GM23338 (cell line): ENCODE results near the gene ZNF354C. TPM values are rescaled to one million over a fixed set of nuclear protein-coding genes. Genes with fewer than 3 reads are reported as not detected.

Source experiments
- ATAC-seq: fragments of 200-7000 bp; cut with Tn5 transposase; 3 replicates; pipeline ENCODE4 v1.9.1; 2020
- DNase-seq: peaks from one replicate; pipeline ENCODE4 v3.0.0-alpha.2; 2015; ENCODE audit warnings: low spot score
- H2AFZ ChIP-seq: fragments of 200-600 bp; sonication (generic); 2 replicates; pipeline ENCODE4 v1.8.0; 2016; ENCODE audit warnings: antibody characterized with exemption, mild to moderate bottlenecking, moderate library complexity
- H3F3A ChIP-seq: fragments of 200-600 bp; sonication (generic); replicated peaks from 2 replicates; pipeline ENCODE4 v1.8.0; 2017; ENCODE audit warnings: antibody characterized with exemption, mixed run types, low read depth
- H3K27ac ChIP-seq: fragments of 200-600 bp; sonication (generic); 2 replicates; pipeline ENCODE4 v1.6.1; 2016; ENCODE audit warnings: low read depth
- H3K27me3 ChIP-seq: fragments of 200-600 bp; sonication (generic); 2 replicates; pipeline ENCODE4 v1.8.0; 2016; ENCODE audit warnings: mild to moderate bottlenecking, mixed run types, moderate library complexity; ENCODE audit not compliant: insufficient read depth
- H3K36me3 ChIP-seq: fragments of 200-600 bp; sonication (generic); 2 replicates; pipeline ENCODE4 v1.8.0; 2016; ENCODE audit warnings: mild to moderate bottlenecking; ENCODE audit not compliant: insufficient read depth
- H3K4me1 ChIP-seq: fragments of 200-600 bp; sonication (generic); 2 replicates; pipeline ENCODE4 v1.8.0; 2016; ENCODE audit warnings: mild to moderate bottlenecking, moderate library complexity; ENCODE audit not compliant: insufficient read depth
- H3K4me2 ChIP-seq: fragments of 200-600 bp; sonication (generic); 2 replicates; pipeline ENCODE4 v1.7.1; 2017; ENCODE audit warnings: mixed run types
- H3K4me3 ChIP-seq: fragments of 200-600 bp; sonication (generic); 2 replicates; pipeline ENCODE4 v1.6.1; 2016; ENCODE audit warnings: mixed run types
- H3K79me2 ChIP-seq: fragments of 200-600 bp; sonication (generic); replicated peaks from 2 replicates; pipeline ENCODE4 v1.8.0; 2017; ENCODE audit warnings: mild to moderate bottlenecking; ENCODE audit not compliant: insufficient read depth
- H3K9me2 ChIP-seq: fragments of 200-600 bp; sonication (generic); 2 replicates; pipeline ENCODE4 v1.8.0; 2017; ENCODE audit not compliant: insufficient read depth
- H4K20me1 ChIP-seq: fragments of 200-600 bp; sonication (generic); replicated peaks from 2 replicates; pipeline ENCODE4 v1.8.0; 2017; ENCODE audit warnings: mild to moderate bottlenecking; ENCODE audit not compliant: insufficient read depth
- H3K27ac Mint-ChIP-seq: 2 replicates; pipeline ENCODE4 v1.8.0; 2020; ENCODE audit warnings: inconsistent platforms, mild to moderate bottlenecking, moderate library complexity, mixed read lengths
- H3K27me3 Mint-ChIP-seq: 3 replicates; pipeline ENCODE4 v1.8.0; 2022; ENCODE audit warnings: low read depth, mild to moderate bottlenecking, moderate library complexity, mixed read lengths, inconsistent platforms; ENCODE audit not compliant: insufficient read depth, poor library complexity
- H3K36me3 Mint-ChIP-seq: 3 replicates; pipeline ENCODE4 v1.8.0; 2021; ENCODE audit warnings: low read depth, mild to moderate bottlenecking, inconsistent platforms, moderate library complexity, mixed read lengths
- H3K4me1 Mint-ChIP-seq: 3 replicates; pipeline ENCODE4 v1.8.0; 2020; ENCODE audit warnings: mild to moderate bottlenecking, inconsistent platforms, mixed read lengths
- H3K4me3 Mint-ChIP-seq: 3 replicates; pipeline ENCODE4 v1.8.0; 2021; ENCODE audit warnings: moderate library complexity, mild to moderate bottlenecking, inconsistent platforms, mixed read lengths
- H3K9me3 Mint-ChIP-seq: 3 replicates; pipeline ENCODE4 v1.8.0; 2020; ENCODE audit warnings: moderate library complexity, mild to moderate bottlenecking, inconsistent platforms, mixed read lengths
- CREB1 ChIP-seq: fragments of 250-450 bp; sonication (Bioruptor Pico); IDR thresholded peaks from 2 replicates; pipeline ENCODE4 v1.5.0; 2020; ENCODE audit warnings: low read depth, mild to moderate bottlenecking, moderate library complexity
- EZH2phosphoT487 ChIP-seq: fragments of 200-600 bp; sonication (generic); IDR thresholded peaks from one replicate; pipeline ENCODE4 v1.8.1; 2018; ENCODE audit warnings: antibody characterized with exemption; ENCODE audit not compliant: unreplicated experiment
- JUNB ChIP-seq: IDR thresholded peaks from one replicate; pipeline ENCODE4 v1.6.1; 2016; ENCODE audit warnings: antibody characterized with exemption; ENCODE audit not compliant: unreplicated experiment
- NANOG ChIP-seq: IDR thresholded peaks from 2 replicates; pipeline ENCODE4 v1.6.1; 2016; ENCODE audit warnings: antibody characterized with exemption, borderline replicate concordance
- POLR2AphosphoS5 ChIP-seq: IDR thresholded peaks from 2 replicates; pipeline ENCODE4 v1.6.1; 2016; ENCODE audit warnings: antibody characterized with exemption, low read depth
- STAT1 ChIP-seq: IDR thresholded peaks from one replicate; pipeline ENCODE4 v1.6.1; 2016; ENCODE audit warnings: antibody characterized with exemption; ENCODE audit not compliant: unreplicated experiment
- ZNF114 ChIP-seq: fragments of 250-450 bp; sonication (Bioruptor Pico); IDR thresholded peaks from 2 replicates; pipeline ENCODE4 v1.5.0; 2020; ENCODE audit warnings: mild to moderate bottlenecking, moderate library complexity
- ZNF331 ChIP-seq: fragments of 250-450 bp; sonication (Bioruptor Pico); IDR thresholded peaks from 2 replicates; pipeline ENCODE4 v1.5.0; 2020; ENCODE audit warnings: low read depth, mild to moderate bottlenecking, moderate library complexity
- polyA plus RNA-seq: library from polyadenylated mRNA; unstranded; fragments of >200 nt; fragmentation: Nextera tagmentation; extraction: Ambion mirVana; gene quantifications from 2 replicates; pipeline ENCODE4 v1.2.1, GENCODE V29; 2016
- total RNA-seq: library from RNA; depleted of rRNA; stranded (reverse); fragments of >200 nt; shearing (Covaris generic); gene quantifications from 2 replicates; pipeline ENCODE4 v1.2.3, GENCODE V29; 2014
- TF ChIP-seq, protein P1 (sequence below), 2 experiments: fragments of 200-600 bp in 1 of 2; sonication (generic) in 1 of 2; conservative IDR thresholded peaks; 2 replicates each; pipeline versions ENCODE4 v1.5.1 to v1.6.1; 2016 to 2017; ENCODE audit warnings: antibody characterized with exemption in 2 of 2, low read depth in 2 of 2, mild to moderate bottlenecking in 2 of 2, moderate library complexity in 1 of 2
- TF ChIP-seq, protein P2 (sequence below): IDR thresholded peaks from one replicate; pipeline ENCODE4 v1.6.1; 2018; ENCODE audit warnings: antibody characterized with exemption; ENCODE audit not compliant: unreplicated experiment
- TF ChIP-seq, protein P3 (sequence below): IDR thresholded peaks from 2 replicates; pipeline ENCODE4 v1.6.1; 2016; ENCODE audit warnings: antibody characterized with exemption

ZNF354C gene
- total and polyA plus RNA-seq, 2 experiments from 2014 or later: 1.6 to 11.3 TPM

DNA sequence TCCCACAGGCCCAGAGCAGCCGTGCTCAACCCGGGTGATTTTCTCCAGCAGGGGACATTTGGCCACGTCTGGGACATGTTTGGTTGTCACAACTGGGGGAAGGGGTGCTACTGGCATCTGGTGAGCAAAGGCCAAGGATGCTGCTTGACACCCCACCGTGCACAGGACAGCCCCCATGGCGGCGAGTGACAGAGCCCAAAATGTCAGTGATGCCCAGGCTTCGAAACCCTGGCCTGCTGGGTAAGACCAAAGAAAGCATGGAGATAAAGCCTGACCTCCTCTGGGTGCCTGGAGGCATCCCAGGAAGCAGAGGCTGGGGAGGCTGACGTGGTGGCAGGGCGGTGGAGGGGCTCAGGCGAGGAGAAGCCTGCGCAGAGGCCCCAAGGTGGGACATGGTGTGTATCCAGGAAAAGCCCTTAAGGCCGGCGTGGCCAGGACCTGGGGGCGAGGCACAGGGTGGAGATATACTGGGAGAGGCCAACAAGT lies 66.4 kb downstream of the ZNF354C start (continued):
- TF ChIP-seq JUNB (no peak), ZNF331 (CRISPR knock-in tag) (no peak), POLR2AphosphoS5 (no peak)
- TF ChIP-seq, protein P1, sequence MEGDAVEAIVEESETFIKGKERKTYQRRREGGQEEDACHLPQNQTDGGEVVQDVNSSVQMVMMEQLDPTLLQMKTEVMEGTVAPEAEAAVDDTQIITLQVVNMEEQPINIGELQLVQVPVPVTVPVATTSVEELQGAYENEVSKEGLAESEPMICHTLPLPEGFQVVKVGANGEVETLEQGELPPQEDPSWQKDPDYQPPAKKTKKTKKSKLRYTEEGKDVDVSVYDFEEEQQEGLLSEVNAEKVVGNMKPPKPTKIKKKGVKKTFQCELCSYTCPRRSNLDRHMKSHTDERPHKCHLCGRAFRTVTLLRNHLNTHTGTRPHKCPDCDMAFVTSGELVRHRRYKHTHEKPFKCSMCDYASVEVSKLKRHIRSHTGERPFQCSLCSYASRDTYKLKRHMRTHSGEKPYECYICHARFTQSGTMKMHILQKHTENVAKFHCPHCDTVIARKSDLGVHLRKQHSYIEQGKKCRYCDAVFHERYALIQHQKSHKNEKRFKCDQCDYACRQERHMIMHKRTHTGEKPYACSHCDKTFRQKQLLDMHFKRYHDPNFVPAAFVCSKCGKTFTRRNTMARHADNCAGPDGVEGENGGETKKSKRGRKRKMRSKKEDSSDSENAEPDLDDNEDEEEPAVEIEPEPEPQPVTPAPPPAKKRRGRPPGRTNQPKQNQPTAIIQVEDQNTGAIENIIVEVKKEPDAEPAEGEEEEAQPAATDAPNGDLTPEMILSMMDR (conservative IDR thresholded peaks at IDR 0.05; ENCODE audit: low read depth in 2 of 2): no peak
- TF ChIP-seq, protein P2, sequence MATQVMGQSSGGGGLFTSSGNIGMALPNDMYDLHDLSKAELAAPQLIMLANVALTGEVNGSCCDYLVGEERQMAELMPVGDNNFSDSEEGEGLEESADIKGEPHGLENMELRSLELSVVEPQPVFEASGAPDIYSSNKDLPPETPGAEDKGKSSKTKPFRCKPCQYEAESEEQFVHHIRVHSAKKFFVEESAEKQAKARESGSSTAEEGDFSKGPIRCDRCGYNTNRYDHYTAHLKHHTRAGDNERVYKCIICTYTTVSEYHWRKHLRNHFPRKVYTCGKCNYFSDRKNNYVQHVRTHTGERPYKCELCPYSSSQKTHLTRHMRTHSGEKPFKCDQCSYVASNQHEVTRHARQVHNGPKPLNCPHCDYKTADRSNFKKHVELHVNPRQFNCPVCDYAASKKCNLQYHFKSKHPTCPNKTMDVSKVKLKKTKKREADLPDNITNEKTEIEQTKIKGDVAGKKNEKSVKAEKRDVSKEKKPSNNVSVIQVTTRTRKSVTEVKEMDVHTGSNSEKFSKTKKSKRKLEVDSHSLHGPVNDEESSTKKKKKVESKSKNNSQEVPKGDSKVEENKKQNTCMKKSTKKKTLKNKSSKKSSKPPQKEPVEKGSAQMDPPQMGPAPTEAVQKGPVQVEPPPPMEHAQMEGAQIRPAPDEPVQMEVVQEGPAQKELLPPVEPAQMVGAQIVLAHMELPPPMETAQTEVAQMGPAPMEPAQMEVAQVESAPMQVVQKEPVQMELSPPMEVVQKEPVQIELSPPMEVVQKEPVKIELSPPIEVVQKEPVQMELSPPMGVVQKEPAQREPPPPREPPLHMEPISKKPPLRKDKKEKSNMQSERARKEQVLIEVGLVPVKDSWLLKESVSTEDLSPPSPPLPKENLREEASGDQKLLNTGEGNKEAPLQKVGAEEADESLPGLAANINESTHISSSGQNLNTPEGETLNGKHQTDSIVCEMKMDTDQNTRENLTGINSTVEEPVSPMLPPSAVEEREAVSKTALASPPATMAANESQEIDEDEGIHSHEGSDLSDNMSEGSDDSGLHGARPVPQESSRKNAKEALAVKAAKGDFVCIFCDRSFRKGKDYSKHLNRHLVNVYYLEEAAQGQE: no peak

DNA sequence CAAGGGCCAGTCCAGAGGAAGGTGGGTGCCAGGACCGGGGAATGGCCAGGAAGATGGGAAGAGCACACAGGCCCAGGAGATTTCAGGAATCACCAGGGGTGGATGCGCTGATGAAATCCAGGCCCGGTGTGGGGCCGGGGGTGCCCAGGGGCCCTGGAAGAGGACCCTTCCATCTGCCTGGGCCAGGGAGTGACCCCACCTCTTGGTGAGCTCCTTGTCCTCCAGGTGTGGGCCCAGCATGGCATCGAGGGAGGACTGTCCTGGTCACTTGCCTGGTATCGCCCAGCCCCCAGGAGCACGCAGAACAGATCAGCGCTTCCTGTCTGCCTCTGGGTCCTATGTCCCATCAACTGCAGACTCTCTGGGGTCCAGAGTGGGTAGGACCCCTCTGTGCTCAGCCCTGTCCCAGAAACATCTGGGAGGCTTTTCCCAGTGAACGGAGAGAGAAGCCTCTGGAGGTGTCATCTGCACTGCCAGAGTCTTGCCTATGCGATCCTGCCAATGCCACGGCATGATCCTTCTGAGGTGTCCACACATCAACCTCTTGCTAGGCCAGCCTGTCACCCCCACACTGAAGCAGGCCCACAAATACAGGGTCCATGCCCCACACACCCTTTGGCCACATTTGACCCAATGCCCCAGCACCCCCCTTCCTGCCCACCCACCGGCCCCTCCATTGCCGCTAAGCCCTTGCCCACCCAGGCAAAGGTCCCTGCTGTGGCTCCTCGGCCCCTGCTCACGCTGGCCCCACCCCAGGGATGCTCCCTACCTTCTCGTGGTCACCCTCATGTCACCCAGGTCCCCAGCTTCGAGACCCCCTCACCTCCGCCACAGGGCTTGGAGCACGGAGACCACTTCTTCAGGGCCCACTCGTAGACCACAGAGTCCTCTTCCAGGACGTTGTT lies 67.2 kb downstream of the ZNF354C start:
- Mint-ChIP-seq H3K4me1 (no peaks in the 10 kb centered on the region), H3K27me3 (peaks cover 7% of the 10 kb centered on the region), H3K4me3 (no peak overlapping the region), H3K9me3 (peaks cover 71% of the 10 kb centered on the region), H3K27ac (no peak overlapping the region), H3K36me3 (peaks cover 15% of the 10 kb centered on the region)
- no peaks in the 10 kb centered on the region for H3K9me2 ChIP-seq
- no peak overlapping the region for H3K4me2 ChIP-seq
- no peaks in the 10 kb centered on the region for H4K20me1 ChIP-seq
- no peaks in the 10 kb centered on the region for H3F3A ChIP-seq
- no peak overlapping the region for H3K27ac ChIP-seq
- no peaks in the 10 kb centered on the region for H3K4me1 ChIP-seq
- no peak overlapping the region for H2AFZ ChIP-seq
- ATAC-seq (no peak), DNase-seq (no peak)
- H3K36me3 ChIP-seq: no peaks in the 10 kb centered on the region
- H3K27me3 ChIP-seq: no peaks in the 10 kb centered on the region
- H3K79me2 ChIP-seq: no peaks in the 10 kb centered on the region
- TF ChIP-seq, protein P2: no peak
- TF ChIP-seq NANOG (no peak), CREB1 (CRISPR knock-in tag) (no peak), JUNB (no peak), ZNF114 (no peak), STAT1 (no peak), POLR2AphosphoS5 (no peak), EZH2phosphoT487 (no peak), ZNF331 (CRISPR knock-in tag) (no peak)
- TF ChIP-seq, protein P1 (conservative IDR thresholded peaks at IDR 0.05; ENCODE audit: low read depth in 2 of 2): no peak
- TF ChIP-seq, protein P3, sequence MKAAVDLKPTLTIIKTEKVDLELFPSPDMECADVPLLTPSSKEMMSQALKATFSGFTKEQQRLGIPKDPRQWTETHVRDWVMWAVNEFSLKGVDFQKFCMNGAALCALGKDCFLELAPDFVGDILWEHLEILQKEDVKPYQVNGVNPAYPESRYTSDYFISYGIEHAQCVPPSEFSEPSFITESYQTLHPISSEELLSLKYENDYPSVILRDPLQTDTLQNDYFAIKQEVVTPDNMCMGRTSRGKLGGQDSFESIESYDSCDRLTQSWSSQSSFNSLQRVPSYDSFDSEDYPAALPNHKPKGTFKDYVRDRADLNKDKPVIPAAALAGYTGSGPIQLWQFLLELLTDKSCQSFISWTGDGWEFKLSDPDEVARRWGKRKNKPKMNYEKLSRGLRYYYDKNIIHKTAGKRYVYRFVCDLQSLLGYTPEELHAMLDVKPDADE: no peak
- no peak overlapping the region for H3K4me3 ChIP-seq
